HepG2 (cell line): ENCODE data around the gene ETFA.

ENCODE experiments used
- BHLHE40 ChIP-seq: IDR thresholded peaks from 2 replicates; pipeline ENCODE4 v1.6.1; 2011; ENCODE audit warnings: low read length, improper control_type of control experiment
- IRF2 ChIP-seq: IDR thresholded peaks from 2 replicates; pipeline ENCODE4 v1.6.1; 2018; ENCODE audit warnings: missing genetic modification reagents, missing compliant biosample characterization
- NFIC ChIP-seq: IDR thresholded peaks from 2 replicates; pipeline ENCODE4 v1.6.1; 2012; ENCODE audit warnings: mild to moderate bottlenecking, low read length, inconsistent platforms
- POLR2AphosphoS2 ChIP-seq: IDR thresholded peaks from 2 replicates; pipeline ENCODE4 v1.6.1; 2011; ENCODE audit warnings: low read depth, low read length, improper control_type of control experiment
- POLR2AphosphoS5 ChIP-seq: IDR thresholded peaks from 2 replicates; pipeline ENCODE4 v1.6.1; 2012; ENCODE audit warnings: low read depth, low read length
- TBX3 ChIP-seq: fragments of 450-650 bp; IDR thresholded peaks from 2 replicates; pipeline ENCODE4 v1.6.1; 2017; ENCODE audit warnings: antibody characterized with exemption, mild to moderate bottlenecking, inconsistent platforms, borderline replicate concordance
- TP53 ChIP-seq: sonication (generic); formaldehyde crosslinking; conservative IDR thresholded peaks from 2 replicates; pipeline ENCODE4 v1.4.0; 2020; ENCODE audit warnings: missing genetic modification reagents
- ZNF335 ChIP-seq: sonication (generic); formaldehyde crosslinking; IDR thresholded peaks from 2 replicates; pipeline ENCODE4 v1.4.0; 2020; ENCODE audit warnings: missing genetic modification reagents
- ZNF879 ChIP-seq: sonication (generic); formaldehyde crosslinking; IDR thresholded peaks from 2 replicates; pipeline ENCODE4 v1.8.1; 2023; ENCODE audit warnings: missing genetic modification reagents

DNA sequence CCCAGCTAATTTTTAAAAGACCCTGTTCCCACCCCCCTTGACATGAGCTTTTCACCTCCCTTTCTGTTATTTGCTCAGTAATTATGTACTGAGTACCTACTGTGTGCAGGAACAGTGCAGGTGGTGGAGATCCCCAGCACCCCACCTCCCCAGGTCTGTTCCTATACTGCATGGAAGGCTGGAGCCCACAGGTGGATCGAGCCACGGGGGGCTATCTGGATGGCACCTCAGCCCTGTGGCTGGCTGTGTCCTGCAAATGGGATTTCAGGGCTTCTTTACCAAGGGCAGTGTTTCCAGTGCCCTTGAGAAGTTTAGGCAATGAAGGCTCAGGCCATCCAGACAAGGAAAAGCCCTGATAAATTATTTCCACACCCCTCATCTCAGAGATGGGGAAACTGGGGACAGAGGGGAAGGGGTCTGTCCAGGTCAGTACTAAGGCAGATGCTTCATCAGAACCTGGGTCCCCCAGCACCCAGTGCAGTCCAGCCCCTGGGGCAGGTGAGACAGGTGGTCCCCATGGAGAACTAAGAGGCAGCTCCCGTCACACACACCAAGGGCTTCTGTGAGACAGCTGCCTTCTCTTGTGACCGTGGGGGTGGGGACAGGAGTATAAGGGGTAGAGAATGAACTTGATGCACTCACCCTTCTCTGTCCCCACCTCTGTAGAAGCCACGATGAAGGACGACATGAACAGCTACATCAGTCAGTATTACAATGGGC, 109.6 kb downstream of the ETFA start:
- no peak for TF ChIP-seq TP53
- TF ChIP-seq POLR2AphosphoS2, result no peak
- TF ChIP-seq IRF2 (CRISPR knock-in tag), result no peak
- TF ChIP-seq TBX3, result no peak
- TF ChIP-seq POLR2AphosphoS5, result no peak
- TF ChIP-seq ZNF879 (CRISPR knock-in tag), result no peak
- no peak for TF ChIP-seq ZNF335 (CRISPR knock-in tag)
- TF ChIP-seq NFIC, result no peak
- no peak for TF ChIP-seq BHLHE40
